Parathyroid adenoma (tissue), 2 donors: Measurements from ENCODE around the gene IFI27.

Experiments
- H2AFZ ChIP-seq: fragments of 300-600 bp; sonication (generic); one replicate; pipeline ENCODE4 v1.7.0; 2017; ENCODE audit warnings: antibody characterized with exemption, mild to moderate bottlenecking
- H3K27ac ChIP-seq: fragments of 300-600 bp; sonication (generic); one replicate; pipeline ENCODE4 v1.7.0; 2017
- H3K27me3 ChIP-seq: fragments of 300-600 bp; sonication (generic); one replicate; pipeline ENCODE4 v1.7.0; 2017; ENCODE audit warnings: low read length; ENCODE audit not compliant: control insufficient read depth, insufficient read depth
- H3K36me3 ChIP-seq: fragments of 300-600 bp; sonication (generic); one replicate; pipeline ENCODE4 v1.7.0; 2017; ENCODE audit warnings: low read length; ENCODE audit not compliant: control insufficient read depth, insufficient read depth
- H3K4me1 ChIP-seq: fragments of 300-600 bp; sonication (generic); one replicate; pipeline ENCODE4 v1.7.0; 2017; ENCODE audit warnings: control low read depth
- H3K4me2 ChIP-seq: fragments of 300-600 bp; sonication (generic); one replicate; pipeline ENCODE4 v1.7.0; 2017; ENCODE audit warnings: low read length
- H3K4me3 ChIP-seq: fragments of 300-600 bp; sonication (generic); one replicate; pipeline ENCODE4 v1.7.0; 2017; ENCODE audit warnings: low read depth, low read length
- H3K79me2 ChIP-seq: fragments of 300-600 bp; sonication (generic); one replicate; pipeline ENCODE4 v1.7.0; 2017; ENCODE audit warnings: control low read depth
- H3K9ac ChIP-seq: fragments of 300-600 bp; sonication (generic); one replicate; pipeline ENCODE4 v1.7.0; 2017; ENCODE audit warnings: mild to moderate bottlenecking
- H3K9me3 ChIP-seq: fragments of 300-600 bp; sonication (generic); one replicate; pipeline ENCODE4 v1.7.0; 2017; ENCODE audit warnings: low read length; ENCODE audit not compliant: control insufficient read depth
- CTCF ChIP-seq: fragments of 300-600 bp; sonication (generic); IDR thresholded peaks from one replicate; pipeline ENCODE4 v1.7.0; 2017; ENCODE audit warnings: antibody characterized with exemption, mild to moderate bottlenecking
- donor health status: primary hyperparathyroidism.

IFI27 gene

GRCh38 chr14:94125659-94126418, 15.3 kb downstream of the IFI27 start:
- Histone ChIP-seq H3K9me3 (no peaks in the 10 kb centered on the region), H3K4me2 (no peak overlapping the region), H3K36me3 (no peaks in the 10 kb centered on the region), H2AFZ (no peak overlapping the region), H3K9ac (no peak overlapping the region), H3K27me3 (no peaks in the 10 kb centered on the region), H3K4me1 (no peaks in the 10 kb centered on the region), H3K4me3 (no peak overlapping the region), H3K27ac (no peak overlapping the region), H3K79me2 (no peaks in the 10 kb centered on the region)
- no peak for TF ChIP-seq CTCF

DNA sequence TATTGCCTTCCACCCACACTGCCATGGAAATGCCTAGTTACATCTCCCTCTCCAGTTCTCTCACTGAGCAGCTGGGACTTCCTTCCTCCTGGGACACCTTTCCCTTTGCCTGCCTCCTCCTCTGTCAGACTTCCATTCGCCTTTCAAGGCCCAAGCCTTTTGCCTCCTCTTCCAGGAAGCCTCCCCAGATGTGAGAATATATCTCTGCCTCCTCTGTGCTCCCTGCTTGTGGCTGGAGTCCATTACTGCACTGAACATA, 15.8 kb downstream of the IFI27 start:
- no peak for TF ChIP-seq CTCF
- H3K36me3 ChIP-seq = no peaks in the 10 kb centered on the region
- no peak overlapping the region for H3K27ac ChIP-seq
- no peaks in the 10 kb centered on the region for H3K27me3 ChIP-seq
- H3K4me2 ChIP-seq = no peak overlapping the region
- H3K79me2 ChIP-seq = no peaks in the 10 kb centered on the region
- H3K4me1 ChIP-seq = no peaks in the 10 kb centered on the region
- no peak overlapping the region for H2AFZ ChIP-seq
- H3K4me3 ChIP-seq = no peak overlapping the region
- no peak overlapping the region for H3K9ac ChIP-seq
- H3K9me3 ChIP-seq = no peaks in the 10 kb centered on the region

DNA sequence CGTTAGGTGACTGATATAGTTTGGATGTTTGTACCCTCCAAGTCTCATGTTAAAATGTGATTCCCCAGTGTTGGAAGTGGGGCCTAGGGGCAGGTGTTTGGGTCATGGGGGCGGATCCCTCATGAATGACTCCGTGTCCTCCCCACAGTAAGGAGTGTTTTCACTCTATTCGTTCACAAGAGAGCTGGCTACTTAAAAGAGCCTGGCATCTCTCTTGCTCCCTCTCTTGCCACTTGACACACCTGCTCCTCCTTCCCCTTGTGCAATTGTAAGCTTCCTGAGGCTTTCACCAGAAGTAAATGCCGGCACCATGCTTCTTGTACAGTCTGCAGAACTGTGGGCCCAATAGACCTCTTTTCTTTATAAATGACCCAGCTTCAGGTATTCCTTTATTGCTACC, 16.3 kb downstream of the IFI27 start:
- no peaks in the 10 kb centered on the region for H3K4me1 ChIP-seq
- no peaks in the 10 kb centered on the region for H3K79me2 ChIP-seq
- H3K36me3 ChIP-seq = no peaks in the 10 kb centered on the region
- H3K9ac ChIP-seq = no peak overlapping the region
- no peak for TF ChIP-seq CTCF
- no peak overlapping the region for H2AFZ ChIP-seq
- H3K9me3 ChIP-seq = no peaks in the 10 kb centered on the region
- no peak overlapping the region for H3K4me3 ChIP-seq
- H3K27me3 ChIP-seq = no peaks in the 10 kb centered on the region
- H3K4me2 ChIP-seq = no peak overlapping the region
- H3K27ac ChIP-seq = no peak overlapping the region

GRCh38 chr14:94127330-94127729, 16.8 kb downstream of the IFI27 start:
- no peak overlapping the region for H3K4me2 ChIP-seq
- no peak overlapping the region for H3K4me3 ChIP-seq
- H3K27ac ChIP-seq = no peak overlapping the region
- no peak for TF ChIP-seq CTCF
- H3K36me3 ChIP-seq = no peaks in the 10 kb centered on the region
- no peaks in the 10 kb centered on the region for H3K27me3 ChIP-seq
- H3K4me1 ChIP-seq = no peaks in the 10 kb centered on the region
- no peak overlapping the region for H3K9ac ChIP-seq
- H3K79me2 ChIP-seq = no peaks in the 10 kb centered on the region
- no peaks in the 10 kb centered on the region for H3K9me3 ChIP-seq
- no peak overlapping the region for H2AFZ ChIP-seq

- Histone ChIP-seq H3K9me3 (no peaks in the 10 kb centered on the region), H3K4me2 (no peak overlapping the region), H3K4me1 (no peaks in the 10 kb centered on the region), H3K79me2 (no peaks in the 10 kb centered on the region), H2AFZ (peak overlapping the region; percentile 93), H3K9ac (no peak overlapping the region), H3K36me3 (no peaks in the 10 kb centered on the region), H3K27me3 (no peaks in the 10 kb centered on the region), H3K4me3 (no peak overlapping the region), H3K27ac (peak overlapping the region; percentile 84)
- no peak for TF ChIP-seq CTCF
Observed at GRCh38 chr14:94128216-94128839, 17.8 kb downstream of the IFI27 start.
